ENCODE measurements around the gene SPANXD.

DNA sequence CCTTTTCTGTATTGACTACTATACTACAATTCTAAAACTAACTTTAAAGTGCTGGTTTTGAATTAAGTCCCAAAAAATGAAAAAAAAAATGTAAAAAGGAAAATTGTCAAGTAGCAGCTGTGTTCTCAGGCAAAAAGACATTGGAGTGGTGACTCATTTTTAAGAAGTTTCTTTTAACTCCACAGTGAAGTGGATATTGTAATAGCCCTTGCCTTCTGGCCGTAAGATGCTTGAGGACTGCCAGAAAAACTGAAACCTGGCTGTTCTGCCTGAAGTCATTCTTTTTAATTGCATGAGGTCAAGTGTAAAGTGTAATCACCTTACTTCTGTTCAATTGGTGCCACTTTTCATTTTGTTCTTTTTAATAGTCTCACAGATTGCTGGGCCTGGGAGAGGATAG, 28.9 kb downstream of the SPANXD start:
- TF ChIP-seq, protein P1, sequence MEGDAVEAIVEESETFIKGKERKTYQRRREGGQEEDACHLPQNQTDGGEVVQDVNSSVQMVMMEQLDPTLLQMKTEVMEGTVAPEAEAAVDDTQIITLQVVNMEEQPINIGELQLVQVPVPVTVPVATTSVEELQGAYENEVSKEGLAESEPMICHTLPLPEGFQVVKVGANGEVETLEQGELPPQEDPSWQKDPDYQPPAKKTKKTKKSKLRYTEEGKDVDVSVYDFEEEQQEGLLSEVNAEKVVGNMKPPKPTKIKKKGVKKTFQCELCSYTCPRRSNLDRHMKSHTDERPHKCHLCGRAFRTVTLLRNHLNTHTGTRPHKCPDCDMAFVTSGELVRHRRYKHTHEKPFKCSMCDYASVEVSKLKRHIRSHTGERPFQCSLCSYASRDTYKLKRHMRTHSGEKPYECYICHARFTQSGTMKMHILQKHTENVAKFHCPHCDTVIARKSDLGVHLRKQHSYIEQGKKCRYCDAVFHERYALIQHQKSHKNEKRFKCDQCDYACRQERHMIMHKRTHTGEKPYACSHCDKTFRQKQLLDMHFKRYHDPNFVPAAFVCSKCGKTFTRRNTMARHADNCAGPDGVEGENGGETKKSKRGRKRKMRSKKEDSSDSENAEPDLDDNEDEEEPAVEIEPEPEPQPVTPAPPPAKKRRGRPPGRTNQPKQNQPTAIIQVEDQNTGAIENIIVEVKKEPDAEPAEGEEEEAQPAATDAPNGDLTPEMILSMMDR (IDR thresholded peaks at IDR 0.05): no peak
- TF ChIP-seq POLR2AphosphoS5 (IDR thresholded peaks at IDR 0.05; ENCODE audit: insufficient read depth in 1 of 2, low read depth in 1 of 2) (no peak), POLR2A (IDR thresholded peaks at IDR 0.05) (no peak)

All from vagina (tissue), 2 donors.